NCI-H524 (cell line): ENCODE results near the gene WNT7B.
A peak's percentile ranks its signal among the peaks of the same experiment; 100 is the strongest.

Experiments
- DNase-seq, 2 experiments: peaks; one replicate each; lab custom pipeline; 2025; lab: John Stamatoyannopoulos, UW

The WNT7B gene

DNA sequence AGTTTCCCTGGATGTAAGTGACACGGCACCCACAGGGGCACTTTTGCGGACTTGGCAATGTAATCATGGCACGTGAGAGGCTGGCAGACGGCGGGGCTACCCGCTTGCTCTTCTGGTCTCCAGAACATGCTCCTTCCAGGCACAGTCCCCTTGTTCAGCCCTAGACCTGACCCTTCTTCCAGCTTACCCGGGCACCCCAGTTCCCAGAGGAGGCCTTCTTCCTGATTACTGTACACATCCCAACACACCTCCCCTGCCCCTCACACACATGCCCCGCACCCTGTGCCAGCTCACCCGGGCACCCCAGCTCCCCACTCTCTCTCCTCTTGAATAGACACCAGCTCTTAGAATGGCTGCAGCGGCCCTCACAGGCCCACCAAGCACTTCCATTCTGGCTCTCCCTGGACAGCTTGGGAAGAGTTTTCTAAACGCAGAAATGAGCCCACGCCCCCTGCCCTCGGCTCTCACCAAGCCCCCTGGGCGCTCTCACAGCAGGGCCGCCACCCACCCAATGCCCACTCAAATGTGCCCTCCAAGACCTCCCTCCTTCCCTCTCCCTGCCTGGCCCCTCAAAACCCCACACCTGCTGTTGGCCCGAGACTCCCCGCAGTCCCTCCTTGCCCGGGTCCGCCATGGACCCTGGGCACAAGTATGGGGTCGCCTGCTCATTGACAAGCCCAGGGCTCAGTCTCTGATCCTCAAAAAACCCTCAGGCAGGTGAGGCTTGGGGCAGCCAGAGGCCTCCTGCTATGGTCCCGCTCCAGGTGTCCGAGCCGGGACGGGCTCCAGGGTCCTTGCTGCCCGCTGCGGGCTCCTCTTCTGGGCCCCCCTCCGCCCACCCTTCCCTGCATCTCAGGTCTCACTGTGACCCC is 88.5 kb downstream of the WNT7B start:
- DNase-seq: no peak

- no peak for DNase-seq
These were observed 89.5 kb downstream of the WNT7B start for GRCh38 chr22:45887202-45888131.

DNA sequence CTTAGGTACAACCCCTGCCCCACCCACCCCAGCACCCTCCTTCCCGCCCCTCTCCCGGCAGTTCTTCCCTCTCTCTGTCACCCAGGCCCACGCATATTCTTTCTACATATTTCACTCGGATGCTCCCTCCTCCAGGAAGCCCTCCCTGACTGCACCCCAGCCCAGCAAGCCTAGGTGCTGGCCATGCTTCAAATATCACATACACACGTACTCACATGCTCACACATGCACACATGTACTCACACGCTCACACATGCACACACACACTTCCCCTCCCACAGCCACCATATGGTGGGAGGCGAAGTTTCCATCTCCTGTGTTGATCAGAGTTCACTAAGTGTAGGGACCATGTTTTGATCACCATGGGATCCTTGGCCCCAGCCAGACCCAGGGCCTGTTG is 90.4 kb downstream of the WNT7B start:
- no peak for DNase-seq

- DNase-seq: no peak
These were observed 91.0 kb downstream of the WNT7B start for GRCh38 chr22:45885941-45886395.

GRCh38 chr22:45885171-45885840 is 91.7 kb downstream of the WNT7B start:
- DNase-seq: no peak

DNA sequence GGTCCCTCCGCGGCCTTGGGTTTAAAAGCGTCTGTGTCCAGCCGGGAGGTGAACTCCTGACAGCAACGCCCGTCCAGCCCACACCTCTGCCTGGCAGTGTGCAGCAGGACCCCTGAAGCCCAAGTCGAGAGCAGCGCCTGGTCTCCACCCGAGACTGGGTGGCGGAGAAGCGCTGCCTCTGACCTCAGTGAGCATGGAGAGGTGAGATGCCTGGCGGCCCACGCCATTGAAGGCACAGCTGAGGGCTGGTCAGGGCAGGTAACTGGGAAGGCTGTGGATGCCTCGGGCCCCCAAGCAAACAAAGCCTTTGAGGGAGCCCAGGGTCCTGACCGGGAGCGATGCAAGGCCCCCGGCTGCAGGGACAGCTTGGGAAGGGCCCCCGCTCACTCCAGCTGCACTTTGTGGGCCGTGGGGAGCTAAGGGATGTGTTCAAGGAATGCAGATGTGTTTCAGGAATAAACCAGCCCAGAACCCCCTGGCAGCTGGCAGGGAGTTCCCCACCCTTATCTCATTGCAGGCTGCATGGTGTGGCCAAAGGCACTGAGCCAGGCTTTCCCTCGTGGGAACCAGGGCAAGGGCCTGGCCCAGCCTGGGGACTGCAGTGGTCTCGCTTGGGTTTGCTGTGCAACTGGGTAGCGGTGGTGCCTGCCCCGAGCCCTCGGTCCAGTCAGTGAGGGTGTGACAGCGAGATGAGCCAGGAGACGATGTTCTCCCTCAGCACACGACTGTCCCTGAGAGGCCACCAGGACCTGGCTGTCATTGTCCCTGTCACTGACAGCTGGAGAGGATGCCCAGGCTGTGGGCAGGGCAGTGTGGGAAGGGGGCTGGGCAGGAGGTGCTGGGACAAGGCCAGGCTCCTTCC is 92.5 kb downstream of the WNT7B start:
- no peak for DNase-seq

GRCh38 chr22:45883811-45884170 is 93.2 kb downstream of the WNT7B start:
- no peak for DNase-seq

- DNase-seq: no peak
These were observed 93.8 kb downstream of the WNT7B start for GRCh38 chr22:45882881-45883810.

GRCh38 chr22:45881524-45881875 is 95.5 kb downstream of the WNT7B start:
- DNase-seq: no peak

DNA sequence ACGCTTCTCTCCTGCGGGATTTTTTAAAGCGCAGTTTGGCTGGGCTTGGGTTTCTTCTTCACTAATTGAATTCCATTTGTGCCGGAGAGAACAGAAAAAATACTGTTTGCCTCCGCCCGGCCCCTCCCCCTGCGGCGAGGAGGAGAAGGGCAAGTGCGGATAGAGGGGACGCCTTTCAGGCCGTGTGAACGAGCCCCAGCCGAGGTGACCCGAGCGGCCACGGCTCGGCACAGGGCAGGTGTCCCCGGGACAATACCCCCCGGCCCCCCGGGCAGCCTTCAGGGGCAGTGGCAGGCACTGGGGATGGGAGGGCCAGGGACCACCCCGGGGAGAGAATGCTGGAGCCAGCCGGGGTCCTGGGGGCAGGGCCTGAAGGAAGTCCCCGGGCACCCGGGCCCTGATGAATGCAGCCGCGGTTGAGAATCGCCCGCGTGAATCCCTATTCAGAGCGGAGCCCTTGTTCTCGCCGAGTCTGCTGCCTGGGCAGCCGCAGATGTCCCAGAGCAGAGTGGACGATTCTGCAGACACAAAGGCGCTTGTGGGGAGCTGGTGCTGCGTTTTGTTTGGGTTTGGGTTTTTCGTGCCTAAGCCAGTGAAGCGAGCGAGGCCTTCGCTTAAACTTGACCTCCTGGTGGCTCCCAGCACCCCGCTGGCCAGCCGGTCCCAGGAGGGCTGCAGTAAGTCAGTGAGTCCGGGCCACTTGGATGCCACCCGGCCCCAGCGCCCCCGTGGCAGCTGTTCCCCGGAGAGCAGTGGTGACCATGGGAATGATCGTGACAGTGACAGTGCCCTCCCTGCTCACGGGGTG is 96.0 kb downstream of the WNT7B start:
- DNase-seq: no peak

GRCh38 chr22:45880091-45880715 is 96.8 kb downstream of the WNT7B start:
- DNase-seq: no peak

- no peak for DNase-seq
These were observed 97.4 kb downstream of the WNT7B start for GRCh38 chr22:45879552-45879949.

DNA sequence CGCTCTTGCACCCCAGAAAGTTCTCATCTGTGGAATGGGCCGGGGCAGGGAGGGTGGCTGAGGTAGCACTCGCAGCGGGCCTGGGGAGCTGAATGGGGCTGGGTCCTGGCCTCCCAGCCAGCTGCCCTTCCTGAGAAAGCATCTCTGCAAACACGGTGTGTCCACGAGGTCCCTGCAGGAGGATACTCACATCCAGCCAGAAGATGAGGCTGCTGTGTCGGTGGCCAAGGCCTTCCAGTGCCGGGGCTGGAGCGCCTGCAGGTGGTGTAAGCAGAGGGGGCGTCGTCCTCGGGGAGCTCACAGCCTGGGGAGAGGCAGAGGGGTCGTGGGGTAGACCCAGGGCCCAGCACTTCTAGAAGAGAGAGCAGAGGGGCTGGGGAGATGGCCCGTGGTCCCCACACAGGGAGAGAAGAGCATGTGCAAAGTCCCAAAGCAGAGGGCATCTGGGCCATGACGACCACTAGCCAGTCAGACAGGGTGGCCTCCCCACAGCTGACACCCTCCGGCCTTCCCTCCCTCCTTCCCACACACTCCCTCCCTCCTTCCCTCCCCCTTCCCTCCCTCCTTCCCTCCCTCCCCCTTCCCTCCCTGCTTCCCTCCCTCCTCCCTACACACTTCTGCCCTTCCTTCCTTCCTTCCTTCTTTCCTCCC is 97.9 kb downstream of the WNT7B start:
- DNase-seq: peak; percentile 63 to 67

GRCh38 chr22:45878051-45878781 is 98.7 kb downstream of the WNT7B start:
- peak; percentile 92 to 98 for DNase-seq

- no peak for DNase-seq
These were observed 99.3 kb downstream of the WNT7B start for GRCh38 chr22:45877651-45878050.

- DNase-seq: no peak
These were observed 100.0 kb downstream of the WNT7B start for GRCh38 chr22:45877036-45877380.

DNA sequence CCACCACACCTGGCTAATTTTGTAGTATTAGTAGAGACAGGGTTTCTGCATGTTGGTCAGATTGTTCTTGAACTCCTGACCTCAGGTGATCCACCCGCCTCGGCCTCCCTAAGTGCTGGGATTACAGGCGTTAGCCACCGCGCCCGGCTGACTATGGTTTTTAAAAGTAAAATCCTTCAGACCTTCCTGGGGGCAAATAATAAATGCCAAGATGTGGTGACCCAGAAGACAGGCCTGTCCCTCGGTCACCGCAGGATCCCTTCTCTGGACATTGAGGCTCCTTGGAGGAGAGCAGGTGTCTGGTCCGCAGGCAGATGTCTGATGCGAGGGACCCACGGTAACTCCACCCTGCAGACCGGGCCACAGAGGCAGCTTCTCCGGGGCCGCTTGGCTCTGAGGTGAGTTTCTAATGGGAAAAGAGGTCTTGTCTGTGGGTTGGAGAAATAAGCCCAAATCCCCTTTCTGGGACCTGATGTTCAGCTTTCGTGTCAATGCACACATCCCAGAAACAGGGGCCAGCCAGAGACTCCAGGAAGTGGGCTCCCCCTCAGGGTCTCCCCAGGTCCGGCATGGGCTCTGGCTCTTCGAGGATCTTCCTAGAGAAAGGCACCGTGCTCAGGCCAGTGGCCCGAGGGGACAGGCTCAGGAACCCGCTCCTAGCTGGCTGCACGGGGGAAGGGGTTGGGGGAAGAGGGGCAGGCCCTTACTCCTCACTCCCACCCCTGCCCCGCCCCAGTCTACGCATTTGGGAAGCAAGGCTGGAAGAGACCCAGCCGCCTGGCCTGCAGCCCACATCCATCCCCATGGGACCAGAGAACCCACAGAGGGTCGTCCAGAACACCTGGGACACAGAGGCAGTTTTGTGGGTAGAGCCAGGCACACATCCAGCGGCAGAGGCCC is 100.6 kb downstream of the WNT7B start:
- no peak for DNase-seq
